Mammary epithelial cell (primary cell): ENCODE data around the gene SPHK2.

Source experiments
- CTCF ChIP-seq, 2 donors: IDR thresholded peaks in 1 of 2; conservative IDR thresholded peaks in 1 of 2; 2 replicates each; pipeline ENCODE4 v1.5.1; 2011 to 2012; ENCODE audit warnings: inconsistent platforms in 2 of 2, low read length in 2 of 2, mild to moderate bottlenecking in 2 of 2, control low read depth in 1 of 2, low read depth in 1 of 2; ENCODE audit not compliant: insufficient read depth in 1 of 2; ENCODE audit errors: extremely low read depth in 1 of 2
- EZH2 ChIP-seq: IDR thresholded peaks from 2 replicates; pipeline ENCODE4 v1.6.1; 2012; ENCODE audit warnings: low read length, inconsistent platforms, borderline replicate concordance

DNA sequence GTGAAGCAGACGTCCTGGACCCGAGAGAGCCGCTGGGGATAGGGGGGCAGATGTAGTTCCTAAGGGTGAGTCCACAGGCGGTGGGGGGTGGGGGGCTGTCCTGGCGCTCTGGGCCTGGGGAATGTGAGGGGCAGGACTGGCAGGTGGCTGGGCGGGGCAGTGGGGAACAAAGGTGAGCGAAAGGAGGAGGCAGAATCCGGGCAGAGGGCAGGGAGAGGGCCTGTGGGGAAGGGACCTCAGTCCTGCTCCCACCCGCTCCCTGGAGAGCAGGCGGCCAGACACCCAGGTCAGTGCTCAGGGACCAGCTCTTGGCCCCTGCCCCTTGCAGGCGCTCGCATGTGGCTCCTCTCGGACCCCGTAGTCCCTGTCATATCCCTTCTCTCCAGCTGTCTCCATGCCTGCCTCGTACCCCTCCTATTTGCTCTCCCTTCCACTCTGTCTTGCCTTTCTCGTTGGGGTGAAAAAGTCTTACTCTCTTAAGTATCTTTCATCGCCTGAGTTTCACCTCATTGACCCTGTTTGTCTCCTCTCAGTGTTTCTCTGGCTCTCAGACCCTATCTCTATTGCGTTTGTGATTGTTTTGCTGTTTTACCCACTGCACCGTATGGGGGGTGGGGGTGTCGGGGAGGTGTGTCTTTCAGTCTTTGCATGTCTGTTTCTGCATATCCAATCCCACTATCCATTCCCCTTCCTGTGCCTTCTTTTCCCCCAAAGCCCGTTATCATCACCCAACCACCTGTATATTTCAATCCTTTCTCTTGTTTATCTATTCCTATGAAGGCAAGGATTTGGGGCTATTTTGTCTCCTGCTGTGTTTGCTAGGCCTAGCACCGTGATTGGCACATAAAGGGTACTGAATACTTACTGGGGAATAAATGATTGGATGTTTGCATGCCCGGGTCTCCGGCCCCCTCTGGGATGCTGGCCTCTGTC is 5.8 kb downstream of the SPHK2 start:
- no peak for TF ChIP-seq CTCF (conservative IDR thresholded peaks at IDR 0.05 in 1 of 2, IDR thresholded peaks at IDR 0.05 in 1 of 2; ENCODE audit: extremely low read depth in 1 of 2, insufficient read depth in 1 of 2, low read depth in 1 of 2, low read length in 2 of 2)
- no peak for TF ChIP-seq EZH2
